GM23248 (cell line): Measurements from ENCODE around the gene CASS4. TPM values are rescaled to one million over a fixed set of nuclear protein-coding genes. Genes with fewer than 3 reads are reported as not detected.

Source experiments
- DNase-seq: peaks from one replicate; pipeline ENCODE4 v3.0.0-alpha.2; 2015
- H2AFZ ChIP-seq: fragments of 200-600 bp; sonication (generic); 2 replicates; pipeline ENCODE4 v1.6.1; 2016; ENCODE audit warnings: antibody characterized with exemption
- H3F3A ChIP-seq: fragments of 200-600 bp; sonication (generic); 2 replicates; pipeline ENCODE4 v1.6.1; 2016; ENCODE audit warnings: mild to moderate bottlenecking, antibody characterized with exemption, mixed run types; ENCODE audit not compliant: insufficient read depth
- H3K27ac ChIP-seq: fragments of 200-600 bp; sonication (generic); 2 replicates; pipeline ENCODE4 v1.5.1; 2016; ENCODE audit warnings: mild to moderate bottlenecking
- H3K27me3 ChIP-seq: fragments of 200-600 bp; sonication (generic); replicated peaks from 2 replicates; pipeline ENCODE4 v1.6.1; 2016; ENCODE audit warnings: mild to moderate bottlenecking; ENCODE audit not compliant: insufficient read depth
- H3K36me3 ChIP-seq: fragments of 200-600 bp; sonication (generic); 2 replicates; pipeline ENCODE4 v1.6.1; 2016; ENCODE audit warnings: low read depth, mild to moderate bottlenecking
- H3K4me1 ChIP-seq: fragments of 200-600 bp; sonication (generic); 2 replicates; pipeline ENCODE4 v1.6.1; 2016; ENCODE audit warnings: mild to moderate bottlenecking; ENCODE audit not compliant: insufficient read depth
- H3K4me2 ChIP-seq: fragments of 200-600 bp; sonication (generic); one replicate; pipeline ENCODE4 v1.6.1; 2016; ENCODE audit warnings: mild to moderate bottlenecking; ENCODE audit not compliant: unreplicated experiment
- H3K4me3 ChIP-seq: fragments of 200-600 bp; sonication (generic); 2 replicates; pipeline ENCODE4 v1.5.1; 2016; ENCODE audit warnings: mild to moderate bottlenecking
- H3K79me2 ChIP-seq: fragments of 200-600 bp; sonication (generic); 2 replicates; pipeline ENCODE4 v1.6.1; 2016; ENCODE audit warnings: mild to moderate bottlenecking; ENCODE audit not compliant: insufficient read depth
- H3K9ac ChIP-seq: fragments of 200-600 bp; sonication (generic); 2 replicates; pipeline ENCODE4 v1.6.1; 2016; ENCODE audit warnings: mild to moderate bottlenecking
- H3K9me2 ChIP-seq: fragments of 200-600 bp; sonication (generic); 2 replicates; pipeline ENCODE4 v1.6.1; 2016; ENCODE audit warnings: mixed run types, mild to moderate bottlenecking, moderate library complexity; ENCODE audit not compliant: insufficient read depth
- H3K9me3 ChIP-seq: fragments of 200-600 bp; sonication (generic); one replicate; pipeline ENCODE4 v1.6.1; 2017; ENCODE audit warnings: low read depth
- H4K20me1 ChIP-seq: fragments of 200-600 bp; sonication (generic); 2 replicates; pipeline ENCODE4 v1.6.0; 2016; ENCODE audit not compliant: insufficient read depth
- EZH2 ChIP-seq: fragments of 200-600 bp; sonication (generic); IDR thresholded peaks from 2 replicates; pipeline ENCODE4 v1.6.1; 2018; ENCODE audit warnings: antibody characterized with exemption, mild to moderate bottlenecking; ENCODE audit not compliant: insufficient read depth, poor library complexity, severe bottlenecking
- EZH2phosphoT487 ChIP-seq: fragments of 200-600 bp; sonication (generic); IDR thresholded peaks from 2 replicates; pipeline ENCODE4 v1.6.1; 2018; ENCODE audit warnings: antibody characterized with exemption, moderate library complexity, mild to moderate bottlenecking, low read depth; ENCODE audit not compliant: insufficient read depth
- WGBS, 2 experiments: methylation state at CpG; one replicate each; pipeline ENCODE4 v1.1.6; 2015 to 2017; ENCODE audit warnings: low lambda C conversion rate in 2 of 2, low coverage in 1 of 2; ENCODE audit errors: missing lambda C conversion rate in 2 of 2; 5-methylcytosine and 5-hydroxymethylcytosine counted together
- in situ Hi-C: fragments of 300-500 bp; cut with MboI; formaldehyde crosslinking; loops from 2 replicates; pipeline ENCODE4 v1.15.0; 2020
- polyA plus RNA-seq: library from polyadenylated mRNA; unstranded; fragments of >200 nt; fragmentation: Nextera tagmentation; extraction: Ambion mirVana; gene quantifications from 2 replicates; pipeline ENCODE4 v1.2.1, GENCODE V29; 2016
- total RNA-seq: library from RNA; depleted of rRNA; stranded (reverse); fragments of >200 nt; shearing (Covaris generic); gene quantifications from 2 replicates; pipeline ENCODE4 v1.2.3, GENCODE V29; 2014

Gene CASS4
- total and polyA plus RNA-seq, 2 experiments from 2014 or later: 10.4 to 19.2 TPM

DNA sequence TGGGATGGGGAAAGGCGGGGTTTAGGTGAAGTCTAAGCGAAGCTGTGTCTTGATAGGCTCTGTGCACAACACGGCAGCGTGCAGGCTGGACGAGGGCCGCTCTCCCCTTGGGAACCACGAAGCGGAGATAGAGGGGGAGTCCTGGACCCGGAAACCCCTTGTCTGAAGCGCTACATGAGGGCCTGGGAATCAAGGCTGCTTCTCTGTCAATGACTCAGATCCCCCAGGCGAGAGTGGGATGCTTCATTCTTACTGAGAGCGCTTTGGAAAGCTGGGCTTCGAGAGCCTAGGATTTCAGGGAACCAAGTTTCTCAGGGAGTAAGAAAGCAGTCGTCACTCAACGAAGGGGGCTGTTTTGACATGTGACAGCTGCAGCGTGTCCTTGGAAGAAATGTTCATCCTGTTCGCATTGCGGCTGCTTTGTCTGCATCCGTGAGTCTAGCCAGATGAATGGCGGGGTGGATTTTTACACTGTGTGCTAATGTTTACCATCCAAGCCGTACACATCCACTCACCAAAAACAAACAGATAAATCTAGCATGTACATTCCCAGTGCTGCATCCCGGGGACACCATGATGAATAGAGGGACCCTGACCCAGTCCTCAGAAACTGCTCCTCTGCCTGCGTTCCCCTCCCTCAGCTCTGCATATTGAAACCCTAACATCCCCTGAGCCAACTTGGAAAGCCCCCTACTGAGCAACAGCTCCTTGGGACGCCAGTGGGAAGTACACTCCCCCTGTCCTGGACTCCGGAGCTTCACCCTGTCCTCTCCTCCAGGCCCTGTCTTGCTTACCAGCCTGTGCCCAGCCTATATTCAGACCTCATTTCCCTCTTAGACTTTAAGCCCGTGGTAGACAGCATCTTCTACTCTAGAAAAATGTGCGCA, 31.8 kb downstream of the CASS4 start:
- H3K36me3 ChIP-seq: peaks cover 8% of the 10 kb centered on the region; the same call in 1 of the 2 replicates

DNA sequence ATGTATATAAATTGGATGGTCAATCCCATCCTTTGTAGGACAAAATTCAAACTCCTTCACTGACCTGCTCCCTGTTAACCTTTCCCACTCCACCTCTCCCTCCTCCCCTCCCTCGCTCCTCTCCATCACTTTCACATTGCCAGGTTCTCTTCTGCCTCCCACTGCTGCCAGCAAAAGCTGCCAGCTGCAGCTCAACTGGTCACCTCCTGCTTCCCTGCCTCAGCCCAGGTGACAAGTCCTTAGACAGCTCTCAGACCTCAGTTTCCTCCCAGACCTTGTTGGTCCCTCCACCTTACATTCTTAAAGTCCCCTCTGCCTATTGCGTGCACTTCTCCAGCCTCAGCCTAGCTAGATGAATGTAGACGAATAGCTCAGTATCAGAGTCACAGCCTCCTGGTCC, 33.1 kb downstream of the CASS4 start:
- Histone ChIP-seq H2AFZ (no peak overlapping the region), H3K27me3 (no peaks in the 10 kb centered on the region), H3K4me1 (peaks cover 27% of the 10 kb centered on the region), H3K79me2 (no peaks in the 10 kb centered on the region), H3K9me3 (no peaks in the 10 kb centered on the region), H3K4me2 (no peak overlapping the region), H3K9ac (no peak overlapping the region), H4K20me1 (no peaks in the 10 kb centered on the region), H3K9me2 (no peaks in the 10 kb centered on the region), H3K4me3 (no peak overlapping the region), H3K36me3 (peaks cover 8% of the 10 kb centered on the region; the same call in 1 of the 2 replicates), H3F3A (peaks cover 21% of the 10 kb centered on the region), H3K27ac (no peak overlapping the region)
- no peak for DNase-seq
- in situ Hi-C loops: no loop called here
- 87 to 90% methylated on average over 3 of the region's 3 CpGs for WGBS, 2 experiments
- TF ChIP-seq EZH2phosphoT487: no peak
- TF ChIP-seq EZH2: no peak

More for the DNA sequence above, 31.8 kb downstream of the CASS4 start:
- Histone ChIP-seq H3K9me2 (no peaks in the 10 kb centered on the region), H3K4me3 (no peak overlapping the region), H3K27me3 (no peaks in the 10 kb centered on the region), H3F3A (peaks cover 26% of the 10 kb centered on the region), H4K20me1 (no peaks in the 10 kb centered on the region), H3K27ac (no peak overlapping the region), H3K4me2 (no peak overlapping the region), H3K9me3 (no peaks in the 10 kb centered on the region), H3K4me1 (peaks cover 35% of the 10 kb centered on the region), H2AFZ (no peak overlapping the region), H3K9ac (no peak overlapping the region), H3K79me2 (no peaks in the 10 kb centered on the region)
- DNase-seq: no peak
- in situ Hi-C loops: no loop called here
- TF ChIP-seq EZH2phosphoT487 (no peak), EZH2 (no peak)
- WGBS, 2 experiments: 90 to 91% methylated on average over 27 of the region's 27 CpGs

DNA sequence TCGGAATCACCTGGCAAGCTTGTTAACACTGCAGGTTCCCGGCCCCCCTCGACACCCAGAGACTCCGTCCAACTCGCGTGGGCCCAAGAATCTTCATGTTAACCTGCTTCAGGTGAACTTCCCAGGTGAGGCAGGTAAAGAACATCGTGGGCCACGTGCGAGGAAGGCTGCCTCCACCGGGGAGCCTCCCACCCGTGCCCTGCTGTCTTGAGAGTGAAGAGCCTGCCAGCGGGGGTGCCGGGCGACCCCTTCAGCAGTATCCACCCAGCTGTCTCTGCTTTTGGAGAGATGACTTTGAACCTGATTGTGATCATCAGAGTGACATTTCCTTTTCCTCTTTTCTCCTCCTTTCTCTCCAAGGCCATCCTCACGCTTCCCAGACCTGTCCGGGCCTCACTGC, 33.5 kb downstream of the CASS4 start:
- Histone ChIP-seq H3K27ac (no peak overlapping the region), H3K4me2 (no peak overlapping the region), H3K4me3 (no peak overlapping the region), H3K36me3 (peaks cover 12% of the 10 kb centered on the region; the same call in 1 of the 2 replicates), H3K79me2 (no peaks in the 10 kb centered on the region), H3F3A (peaks cover 17% of the 10 kb centered on the region), H3K9ac (no peak overlapping the region), H3K4me1 (peaks cover 23% of the 10 kb centered on the region), H4K20me1 (no peaks in the 10 kb centered on the region), H2AFZ (no peak overlapping the region), H3K9me3 (no peaks in the 10 kb centered on the region), H3K27me3 (no peaks in the 10 kb centered on the region), H3K9me2 (no peaks in the 10 kb centered on the region)
- DNase-seq: no peak
- TF ChIP-seq EZH2 (no peak), EZH2phosphoT487 (no peak)
- WGBS, 2 experiments: 81 to 84% methylated on average over 16 of the region's 16 CpGs
- in situ Hi-C loops: no loop called here

DNA sequence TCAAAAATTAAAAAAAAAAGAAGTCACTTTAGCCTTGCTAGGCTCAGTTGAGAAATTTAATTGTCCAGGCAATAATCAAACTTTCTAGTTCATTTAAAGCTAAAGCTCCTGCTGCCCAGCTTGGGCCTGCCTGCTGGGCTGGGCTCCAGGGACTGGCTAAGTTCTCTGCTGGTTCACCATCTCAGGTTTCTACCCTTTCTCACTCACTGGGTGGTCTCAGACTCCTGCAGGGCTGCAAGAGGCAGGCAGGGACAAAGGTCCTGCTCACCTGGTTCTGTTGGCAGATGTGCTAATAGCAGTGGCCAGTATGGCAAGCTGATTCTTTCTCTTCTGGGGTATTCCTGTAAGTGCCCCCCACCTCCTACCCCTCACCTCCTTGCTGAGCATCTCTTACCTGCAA, 35.2 kb downstream of the CASS4 start:
- Histone ChIP-seq H3K27ac (no peak overlapping the region), H4K20me1 (no peaks in the 10 kb centered on the region), H3K4me3 (no peak overlapping the region), H3K36me3 (peaks cover 17% of the 10 kb centered on the region; the same call in 1 of the 2 replicates), H3K4me1 (peaks cover 6% of the 10 kb centered on the region), H3F3A (peaks cover 3% of the 10 kb centered on the region; the same call in 1 of the 2 replicates), H3K9me2 (no peaks in the 10 kb centered on the region), H3K9ac (no peak overlapping the region), H3K9me3 (no peaks in the 10 kb centered on the region), H3K27me3 (no peaks in the 10 kb centered on the region), H2AFZ (no peak overlapping the region), H3K79me2 (no peaks in the 10 kb centered on the region), H3K4me2 (no peak overlapping the region)
- TF ChIP-seq EZH2 (no peak), EZH2phosphoT487 (no peak)
- in situ Hi-C loops: no loop called here
- DNase-seq: no peak
